ENCODE data around the gene MOSPD3. TPM values are rescaled to one million over a fixed set of nuclear protein-coding genes. Genes with fewer than 3 reads are reported as not detected.

The MOSPD3 gene
- total RNA-seq, 1 donor from 2014 or later: 4.4 TPM

DNA sequence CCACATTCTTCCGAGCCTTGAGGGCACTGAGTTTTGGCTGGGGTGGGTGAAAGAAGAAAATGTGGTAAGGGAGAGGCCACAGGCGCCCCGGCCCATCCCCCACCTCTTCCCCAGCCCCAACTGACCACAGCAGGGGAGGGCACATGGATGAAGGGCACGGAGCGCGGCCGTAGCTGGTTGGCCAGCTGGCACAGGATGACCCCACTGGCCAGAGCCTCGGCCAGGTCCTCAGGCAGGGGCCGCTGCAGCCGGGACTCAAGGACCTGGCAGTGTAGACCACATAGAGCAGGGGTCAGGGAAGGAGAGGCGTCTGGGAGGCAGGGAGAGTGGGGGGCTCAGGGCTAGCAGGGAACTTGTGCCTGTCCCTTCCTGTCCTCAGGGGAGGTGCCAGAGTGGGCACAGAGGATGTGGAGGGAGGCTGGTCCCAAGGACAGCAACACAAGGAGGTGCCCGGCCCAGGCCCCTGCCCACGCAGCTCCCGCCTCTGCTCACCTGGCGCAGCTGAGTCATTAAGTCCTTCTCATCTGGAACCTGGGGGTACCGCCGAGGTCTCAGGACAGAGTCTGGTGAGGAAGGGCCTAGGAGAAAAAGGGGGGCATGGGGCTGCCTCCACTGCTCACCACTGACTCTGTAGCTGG, 36.5 kb upstream of the MOSPD3 start:
- no peak for DNase-seq

GRCh38 chr7:100576384-100576993, 35.9 kb upstream of the MOSPD3 start:
- no peak for DNase-seq

DNA sequence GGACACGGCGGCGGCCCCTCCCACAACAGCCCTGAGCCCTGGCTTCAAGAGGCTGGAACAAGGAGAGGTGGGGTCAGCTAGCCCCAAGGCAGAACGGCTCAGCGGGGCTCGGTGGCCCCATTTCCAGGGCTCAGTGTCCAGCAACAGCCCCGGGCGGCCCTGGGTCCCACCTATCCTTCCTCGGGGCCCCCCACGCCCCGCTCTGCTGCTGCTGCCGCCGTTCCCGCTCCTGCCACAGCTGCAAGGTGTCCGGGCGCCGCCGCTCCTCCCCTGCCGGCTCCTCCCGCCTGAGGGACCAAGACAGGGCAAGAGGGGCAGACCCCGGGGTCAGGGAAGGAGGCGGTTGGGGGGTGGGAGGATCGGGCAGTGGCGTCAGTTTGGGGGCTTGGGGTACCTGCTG, 35.2 kb upstream of the MOSPD3 start:
- DNase-seq: no peak

- no peak for DNase-seq
These were observed 34.8 kb upstream of the MOSPD3 start for GRCh38 chr7:100577507-100577906.

- no peak for DNase-seq
These were observed 33.8 kb upstream of the MOSPD3 start for GRCh38 chr7:100578246-100579183.

DNA sequence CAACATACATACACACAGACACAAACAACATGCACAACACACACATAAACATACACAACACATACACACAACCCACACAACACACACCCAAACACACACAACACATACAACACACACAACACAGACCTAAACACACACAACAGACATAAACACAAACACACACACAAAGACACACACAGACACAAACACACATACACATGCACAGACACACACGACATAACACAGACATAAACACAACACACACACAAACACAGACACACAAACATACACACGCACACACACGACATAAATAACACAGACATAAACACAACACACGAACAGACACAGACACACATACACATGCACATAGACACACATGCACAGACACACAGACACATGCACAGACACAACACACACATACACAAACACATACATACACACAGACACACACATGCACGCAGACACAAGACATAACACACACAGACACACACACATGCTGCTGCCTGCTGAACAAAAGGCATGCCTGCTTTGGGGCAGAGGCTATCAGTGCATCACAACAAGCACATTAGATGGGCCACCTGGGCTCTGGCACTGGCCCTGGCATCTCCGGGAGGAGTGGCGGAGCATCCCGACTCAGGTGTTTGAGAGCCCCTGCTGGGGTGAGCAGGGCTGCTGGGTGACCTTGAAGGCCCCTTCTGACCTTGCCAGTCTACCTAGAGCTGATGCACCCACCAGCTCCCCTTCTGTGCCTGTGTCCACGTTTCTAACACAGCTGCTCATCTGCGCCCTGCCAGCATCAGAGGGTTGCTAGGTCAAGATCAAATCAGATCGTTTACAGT, 31.7 kb upstream of the MOSPD3 start:
- no peak for DNase-seq

GRCh38 chr7:100582041-100582579, 30.2 kb upstream of the MOSPD3 start:
- DNase-seq: no peak

DNA sequence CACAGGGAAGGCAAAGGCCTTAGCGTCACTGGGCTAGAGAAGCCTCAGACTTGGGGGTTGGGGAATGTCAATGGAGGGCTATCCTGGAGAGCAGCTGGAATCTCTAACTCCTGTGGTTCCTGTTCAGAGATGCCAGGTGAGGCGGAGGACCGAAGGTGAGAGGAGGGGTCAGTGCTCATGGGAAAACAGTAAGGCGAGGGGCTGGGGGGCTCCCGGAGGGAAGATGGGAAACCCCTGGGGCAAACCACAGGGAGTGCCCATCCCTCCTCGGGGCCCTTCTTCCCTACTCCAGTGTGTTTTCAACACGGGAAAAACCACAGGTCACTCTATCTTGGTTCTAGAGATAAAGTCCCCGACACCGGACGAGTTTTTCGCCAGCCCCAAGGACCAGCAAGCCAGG, 29.7 kb upstream of the MOSPD3 start:
- no peak for DNase-seq

- DNase-seq: peak; percentile 28
These were observed 28.9 kb upstream of the MOSPD3 start for GRCh38 chr7:100583132-100584053.

DNA sequence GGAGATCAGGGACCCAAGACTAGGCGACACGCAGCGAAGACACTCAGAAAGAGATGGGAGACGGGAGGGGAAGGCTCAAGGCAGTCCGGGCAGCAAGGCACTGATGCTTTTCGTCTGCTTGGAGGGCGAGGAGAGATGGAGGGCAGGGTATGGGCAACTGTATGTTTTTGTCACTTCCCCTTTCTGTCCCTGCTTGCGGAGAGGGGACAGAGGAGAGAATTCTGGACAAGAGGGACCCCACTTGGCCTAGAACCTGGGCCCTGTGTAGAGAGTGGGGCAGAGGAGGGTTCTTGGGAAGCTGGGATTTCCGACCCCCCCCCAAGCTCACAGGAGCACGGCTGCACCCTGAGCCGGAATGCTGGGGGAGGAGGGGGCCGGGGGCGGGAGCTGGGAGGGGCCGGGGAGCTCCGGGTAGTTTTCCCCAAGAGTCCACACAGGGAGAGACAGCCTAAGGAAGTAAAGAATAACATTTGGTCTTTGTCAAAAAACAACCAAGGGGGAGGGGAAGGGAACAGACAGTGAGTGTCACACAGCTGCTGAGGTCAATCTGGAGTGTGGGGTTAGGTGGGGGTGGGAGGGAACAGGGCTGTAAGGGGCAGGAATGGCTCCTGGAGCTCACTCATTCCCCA, 28.2 kb upstream of the MOSPD3 start:
- peak; percentile 77 for DNase-seq

DNA sequence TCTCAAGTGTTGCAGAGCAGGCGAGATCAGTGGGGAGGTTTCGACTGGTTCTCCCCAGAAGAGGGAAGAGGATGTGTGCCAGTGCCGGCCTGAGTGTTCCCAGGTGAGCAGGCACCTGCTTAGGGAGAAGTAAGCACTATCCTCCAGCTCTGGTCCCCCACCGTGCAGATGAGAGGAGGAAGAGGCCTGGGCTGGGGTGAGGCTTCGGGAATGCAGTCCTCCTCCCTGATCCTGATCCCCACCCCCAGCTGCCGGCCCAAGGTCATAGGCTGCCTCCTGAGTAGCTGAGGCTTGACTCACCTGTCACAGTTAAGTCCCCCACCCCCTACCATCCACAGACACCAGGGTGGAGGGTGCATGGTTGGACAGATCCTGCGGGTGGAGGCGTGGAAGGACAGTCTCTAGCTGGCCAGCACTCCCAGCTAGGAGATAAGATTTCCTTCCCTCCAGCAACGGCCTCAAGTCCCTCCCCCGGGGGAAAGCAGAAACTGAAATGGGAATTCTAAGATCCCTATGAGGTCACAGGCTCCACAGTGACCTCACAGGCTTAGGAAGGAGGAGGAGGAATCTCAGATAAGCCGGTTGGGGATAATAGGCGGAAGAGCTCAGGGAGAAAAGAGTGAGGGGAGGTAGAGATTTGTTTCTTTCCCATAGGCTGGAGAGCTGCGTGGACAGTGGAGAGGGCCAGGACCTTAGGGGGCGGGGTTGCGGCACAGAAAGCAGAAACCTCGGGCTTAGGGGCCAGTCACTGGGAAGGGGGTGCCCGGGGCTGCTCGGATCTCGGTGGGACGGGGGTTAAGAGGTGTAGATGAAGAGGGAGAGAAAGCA, 27.4 kb upstream of the MOSPD3 start:
- peak; percentile 64 for DNase-seq

DNA sequence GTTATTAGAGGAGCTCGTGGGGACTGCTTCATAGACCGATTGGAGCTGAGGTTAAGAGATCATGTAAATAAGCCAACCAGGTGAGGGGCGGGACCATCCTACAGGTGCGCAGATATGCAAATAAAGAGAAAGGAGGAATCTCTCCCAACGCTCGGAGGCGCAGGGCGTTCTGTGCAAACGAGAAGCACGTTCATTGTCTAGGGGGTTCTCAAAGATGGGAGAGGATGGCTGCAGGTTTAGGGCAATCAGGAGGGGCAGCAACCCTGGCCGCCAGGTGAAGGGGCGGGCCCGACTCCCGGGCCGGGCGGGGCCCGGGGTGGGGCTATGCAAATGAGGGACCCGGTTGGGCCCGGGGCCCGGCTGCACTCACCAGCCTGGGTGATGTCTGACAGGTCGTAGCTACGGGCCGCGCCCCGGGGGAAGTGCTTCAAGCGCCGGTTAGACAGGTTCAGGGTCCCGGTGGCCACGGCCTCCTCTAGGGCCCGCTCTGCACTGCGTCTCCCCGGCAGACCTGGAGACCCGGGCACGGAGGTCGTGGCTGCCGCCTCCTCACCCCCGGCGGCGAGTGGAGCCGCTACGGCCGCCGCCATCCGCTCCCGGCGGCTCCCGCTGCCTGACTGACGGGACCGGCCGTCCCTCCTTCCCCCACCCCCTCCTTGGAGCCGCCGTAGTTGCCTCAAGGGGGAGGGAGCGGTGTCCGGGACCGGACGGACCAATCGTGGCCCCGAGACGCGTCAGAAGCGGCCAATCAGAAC, 26.7 kb upstream of the MOSPD3 start, which contains the start of gene LRCH4:
TSS of gene LRCH4 (minus strand) at position 619 of the 755 bp plus-strand sequence. CDS start at position 590, 29 bp downstream.
- peak; percentile 64 for DNase-seq

GRCh38 chr7:100586266-100587025, 25.9 kb upstream of the MOSPD3 start, which contains the start of gene FBXO24:
Gene FBXO24 (plus strand): TSS chr7:100586328. CDS start chr7:100586626, 298 bp downstream.
- DNase-seq: peak; percentile 100

DNA sequence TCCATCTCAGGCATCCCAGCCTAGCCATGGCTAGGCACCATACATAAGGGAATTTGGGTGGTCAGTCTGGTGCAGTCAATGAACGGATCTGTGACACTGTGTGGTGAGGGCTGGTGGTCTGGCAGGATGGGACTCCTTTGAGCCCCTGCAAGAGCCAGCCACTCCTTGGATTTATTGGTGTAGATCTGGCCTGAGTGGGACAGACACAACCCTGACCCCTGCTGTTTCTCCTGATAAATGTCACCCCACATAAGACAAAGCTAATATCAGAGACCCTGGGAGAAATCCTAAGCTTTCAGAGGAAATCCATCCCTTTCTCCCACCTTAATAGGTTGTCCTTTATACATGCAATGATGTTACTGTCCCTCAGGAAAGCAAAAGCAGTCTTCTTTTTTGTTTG, 23.9 kb upstream of the MOSPD3 start:
- DNase-seq: no peak

DNA sequence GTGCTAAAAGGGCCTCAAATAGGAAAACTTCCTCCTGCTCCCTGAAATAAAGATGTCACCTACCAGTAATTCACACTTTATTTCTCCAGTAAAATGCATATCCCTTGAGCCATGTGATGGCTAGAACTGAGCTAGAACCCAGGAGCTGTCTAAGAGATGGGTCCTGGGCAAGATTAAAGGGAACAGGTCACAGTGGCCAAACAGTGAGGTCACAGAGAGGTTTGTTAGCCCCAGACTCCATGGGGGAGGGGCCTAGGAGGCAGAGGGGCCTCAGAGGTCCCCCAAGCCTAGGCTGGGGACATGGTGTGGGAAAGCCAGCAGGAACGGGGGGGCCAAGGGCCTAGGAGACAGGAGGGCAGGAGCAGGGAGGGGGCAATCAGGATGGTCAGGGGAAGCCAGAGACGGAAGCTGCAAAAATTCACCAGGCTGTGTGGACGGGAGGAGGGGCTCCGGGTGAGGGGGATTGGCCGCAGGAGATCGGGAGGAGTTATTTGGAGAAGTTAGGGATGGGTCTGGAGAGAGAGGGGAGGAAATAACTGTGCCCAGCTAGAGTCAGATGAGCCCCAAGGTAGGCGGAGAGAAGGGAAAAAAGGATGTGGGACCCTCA, 22.9 kb upstream of the MOSPD3 start:
- no peak for DNase-seq

DNA sequence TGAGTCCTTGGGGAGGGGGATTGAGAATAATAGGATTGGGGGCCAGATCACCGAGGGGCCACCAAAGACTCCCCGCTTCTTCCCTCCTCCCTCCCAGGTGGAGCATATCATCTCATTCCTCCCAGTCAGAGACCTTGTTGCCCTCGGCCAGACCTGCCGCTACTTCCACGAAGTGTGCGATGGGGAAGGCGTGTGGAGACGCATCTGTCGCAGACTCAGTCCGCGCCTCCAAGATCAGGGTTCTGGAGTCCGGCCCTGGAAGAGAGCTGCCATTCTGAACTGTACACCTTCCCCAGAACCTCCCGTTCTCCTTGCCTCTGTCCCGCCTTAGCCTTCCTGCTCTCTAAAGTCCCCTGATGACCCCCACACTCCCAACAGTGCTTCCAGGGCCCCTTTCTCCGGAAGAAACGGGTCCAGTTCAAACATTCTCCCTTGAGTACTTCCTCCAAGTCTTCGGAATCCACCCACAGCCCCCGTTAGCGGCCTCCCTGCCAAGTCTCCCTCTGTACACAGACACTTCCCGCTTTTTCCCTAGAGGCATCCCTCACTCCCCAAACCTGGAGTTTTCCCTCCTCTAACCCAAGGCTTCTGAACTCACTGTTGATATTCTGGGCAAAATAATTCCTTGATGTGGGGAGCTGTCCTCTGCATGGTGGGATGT, 22.1 kb upstream of the MOSPD3 start:
- peak; percentile 60 for DNase-seq

- DNase-seq: no peak
These were observed 20.7 kb upstream of the MOSPD3 start for GRCh38 chr7:100591596-100591995.

Data from tongue (tissue), 2 donors.